ENCODE data around the gene GNG7.

The GNG7 gene

GRCh38 chr19:2590630-2591399 is 111.7 kb downstream of the GNG7 start:
- H3K79me2 ChIP-seq (ENCODE audit: low read length) = peaks cover 17% of the 10 kb centered on the region
- H3K9ac ChIP-seq (ENCODE audit: low read length) = no peak overlapping the region
- H3K9me3 ChIP-seq (replicated peaks; ENCODE audit: insufficient read depth, low read length) = no peaks in the 10 kb centered on the region
- H3K36me3 ChIP-seq (replicated peaks; ENCODE audit: insufficient read depth, low read length) = no peaks in the 10 kb centered on the region
- H2AFZ ChIP-seq (ENCODE audit: low read length) = no peak overlapping the region
- peaks cover 6% of the 10 kb centered on the region; the same call in 1 of the 2 replicates for H3F3A ChIP-seq (ENCODE audit: insufficient read depth, low read length)
- no peak for TF ChIP-seq EZH2 (optimal IDR thresholded peaks at IDR 0.05; ENCODE audit: low read depth, low read length)
- no peak for TF ChIP-seq CTCF (IDR thresholded peaks at IDR 0.05; ENCODE audit: low read length)
- no peak for TF ChIP-seq EZH2phosphoT487 (IDR thresholded peaks at IDR 0.05; ENCODE audit: low read length)
- no peak overlapping the region for H3K4me2 ChIP-seq (ENCODE audit: low read depth, low read length)
- no peaks in the 10 kb centered on the region for H3K9me2 ChIP-seq (replicated peaks; ENCODE audit: insufficient read depth, low read length)
- no peak for DNase-seq
- no peak overlapping the region for H3K4me3 ChIP-seq (ENCODE audit: low read length)
- no peak overlapping the region for H3K27ac ChIP-seq (ENCODE audit: low read length)
- H3K4me1 ChIP-seq (ENCODE audit: low read length) = no peaks in the 10 kb centered on the region
- no peaks in the 10 kb centered on the region for H4K20me1 ChIP-seq (ENCODE audit: insufficient read depth, low read length)
- no peaks in the 10 kb centered on the region for H3K27me3 ChIP-seq (replicated peaks; ENCODE audit: insufficient read depth, low read length)

- H3K4me1 ChIP-seq (ENCODE audit: low read length) = no peaks in the 10 kb centered on the region
- H3K4me2 ChIP-seq (ENCODE audit: low read depth, low read length) = no peak overlapping the region
- no peaks in the 10 kb centered on the region for H4K20me1 ChIP-seq (ENCODE audit: insufficient read depth, low read length)
- no peak for DNase-seq
- H3K9me2 ChIP-seq (replicated peaks; ENCODE audit: insufficient read depth, low read length) = no peaks in the 10 kb centered on the region
- H3K4me3 ChIP-seq (ENCODE audit: low read length) = no peak overlapping the region
- no peaks in the 10 kb centered on the region for H3K9me3 ChIP-seq (replicated peaks; ENCODE audit: insufficient read depth, low read length)
- H3K79me2 ChIP-seq (ENCODE audit: low read length) = peaks cover 13% of the 10 kb centered on the region
- TF ChIP-seq CTCF (IDR thresholded peaks at IDR 0.05; ENCODE audit: low read length) (no peak), EZH2phosphoT487 (IDR thresholded peaks at IDR 0.05; ENCODE audit: low read length) (no peak), EZH2 (optimal IDR thresholded peaks at IDR 0.05; ENCODE audit: low read depth, low read length) (no peak)
- H3K36me3 ChIP-seq (replicated peaks; ENCODE audit: insufficient read depth, low read length) = no peaks in the 10 kb centered on the region
- H3K27ac ChIP-seq (ENCODE audit: low read length) = no peak overlapping the region
- H2AFZ ChIP-seq (ENCODE audit: low read length) = no peak overlapping the region
- no peak overlapping the region for H3K9ac ChIP-seq (ENCODE audit: low read length)
- no peaks in the 10 kb centered on the region for H3K27me3 ChIP-seq (replicated peaks; ENCODE audit: insufficient read depth, low read length)
- H3F3A ChIP-seq (ENCODE audit: insufficient read depth, low read length) = no peaks in the 10 kb centered on the region
These were observed 113.1 kb downstream of the GNG7 start for GRCh38 chr19:2589441-2589840.

GRCh38 chr19:2588081-2588777 is 114.3 kb downstream of the GNG7 start:
- H3K27me3 ChIP-seq (replicated peaks; ENCODE audit: insufficient read depth, low read length) = no peaks in the 10 kb centered on the region
- H3K79me2 ChIP-seq (ENCODE audit: low read length) = peaks cover 12% of the 10 kb centered on the region
- H3K9me2 ChIP-seq (replicated peaks; ENCODE audit: insufficient read depth, low read length) = no peaks in the 10 kb centered on the region
- H3K4me3 ChIP-seq (ENCODE audit: low read length) = no peak overlapping the region
- no peak for TF ChIP-seq EZH2 (optimal IDR thresholded peaks at IDR 0.05; ENCODE audit: low read depth, low read length)
- no peak for DNase-seq
- H3K4me2 ChIP-seq (ENCODE audit: low read depth, low read length) = no peak overlapping the region
- no peaks in the 10 kb centered on the region for H3K9me3 ChIP-seq (replicated peaks; ENCODE audit: insufficient read depth, low read length)
- H3K9ac ChIP-seq (ENCODE audit: low read length) = no peak overlapping the region
- no peaks in the 10 kb centered on the region for H3F3A ChIP-seq (ENCODE audit: insufficient read depth, low read length)
- no peaks in the 10 kb centered on the region for H3K4me1 ChIP-seq (ENCODE audit: low read length)
- H3K36me3 ChIP-seq (replicated peaks; ENCODE audit: insufficient read depth, low read length) = no peaks in the 10 kb centered on the region
- no peak overlapping the region for H2AFZ ChIP-seq (ENCODE audit: low read length)
- H3K27ac ChIP-seq (ENCODE audit: low read length) = no peak overlapping the region
- H4K20me1 ChIP-seq (ENCODE audit: insufficient read depth, low read length) = no peaks in the 10 kb centered on the region

Data from MM.1S (cell line).